GM18951 (cell line): ENCODE data around the gene RXFP3.

Source experiments
- POLR2A ChIP-seq: IDR thresholded peaks from 4 replicates; pipeline ENCODE4 v1.6.1; 2011; ENCODE audit warnings: mild to moderate bottlenecking; ENCODE audit not compliant: insufficient read length, insufficient read depth; ENCODE audit errors: extremely low read depth
- in situ Hi-C: fragments of 300-500 bp; cut with MboI; formaldehyde crosslinking; loops from one replicate; pipeline ENCODE4 v1.12.0; 2022; ENCODE audit warnings: low sequenced_read_pairs, mixed read lengths, inconsistent platforms; ENCODE audit not compliant: unreplicated experiment

RXFP3 gene

DNA sequence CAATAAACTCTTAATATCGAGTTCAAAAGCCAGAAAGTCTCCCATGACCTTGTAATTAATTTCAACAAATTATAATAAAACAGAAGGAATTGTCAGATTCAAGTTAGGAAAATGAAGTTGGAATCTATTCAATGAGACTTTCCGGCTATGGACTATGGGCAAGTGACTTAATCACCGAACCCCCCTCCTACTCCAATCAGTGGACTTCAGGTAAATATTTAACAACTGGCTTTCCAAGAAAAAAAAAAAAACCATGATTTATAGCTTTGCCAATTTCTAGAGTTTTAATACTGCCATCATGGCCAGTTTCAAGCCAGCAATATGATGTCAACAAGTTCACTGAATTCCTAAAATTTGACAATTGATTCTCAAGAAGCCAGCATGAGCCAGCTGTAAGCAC is 43.8 kb downstream of the RXFP3 start:
- in situ Hi-C loops: no loop called here
- no peak for TF ChIP-seq POLR2A

DNA sequence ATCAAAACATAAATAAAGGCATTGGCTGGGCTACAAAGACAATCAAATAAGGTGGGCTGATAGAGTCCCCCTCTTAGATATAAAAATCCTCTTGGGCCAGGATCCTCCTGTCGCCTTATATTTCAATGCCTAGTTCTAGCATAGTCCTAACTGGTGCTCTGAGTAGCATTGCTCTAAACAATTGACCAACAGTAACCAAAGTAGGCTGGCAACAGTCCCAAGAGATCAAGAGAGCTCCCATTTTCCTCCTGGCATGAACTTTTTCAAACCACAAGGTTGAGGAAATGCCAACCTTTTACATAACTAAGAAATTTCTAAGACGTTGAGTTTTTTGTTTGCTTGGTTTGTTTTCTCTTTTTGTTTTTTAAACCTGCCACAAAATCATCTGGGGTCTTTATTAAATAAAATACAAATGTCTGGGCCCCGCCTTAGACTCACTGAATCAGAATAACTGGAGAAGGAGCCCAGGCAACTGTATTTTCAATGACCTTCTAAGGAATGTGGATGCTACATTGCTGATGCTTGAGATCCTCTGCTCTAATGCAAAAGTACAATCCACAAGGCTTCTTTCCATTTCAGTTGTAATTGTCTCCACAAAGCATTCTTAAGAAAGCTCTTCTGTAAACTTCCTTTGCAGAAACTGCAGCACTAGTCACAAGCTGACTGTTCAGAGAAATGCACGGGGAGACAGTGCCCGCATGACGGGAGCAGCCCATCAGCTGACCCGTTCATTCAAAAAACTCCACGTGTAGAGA is 45.4 kb downstream of the RXFP3 start:
- TF ChIP-seq POLR2A: no peak
- in situ Hi-C loops: no loop called here

DNA sequence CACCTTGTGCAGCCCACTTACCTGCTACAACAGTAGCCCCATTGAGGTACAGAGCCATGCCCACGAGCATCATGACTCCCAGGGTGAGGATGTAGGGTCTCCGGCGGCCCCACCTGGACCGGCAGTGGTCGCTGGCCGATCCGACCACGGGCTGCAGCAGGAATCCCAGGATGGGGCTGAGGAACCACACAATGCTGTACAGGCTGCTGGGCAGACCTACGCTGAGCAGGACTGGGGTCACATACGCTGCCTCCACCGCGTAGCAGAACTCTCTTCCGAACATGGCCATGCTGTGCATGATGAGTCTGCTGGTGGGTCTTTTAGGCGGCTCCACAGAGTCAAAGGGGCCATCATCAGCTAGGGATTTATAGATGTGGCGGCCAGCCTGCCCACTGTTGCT is 48.0 kb downstream of the RXFP3 start:
- TF ChIP-seq POLR2A: no peak
- in situ Hi-C loops: no loop called here

DNA sequence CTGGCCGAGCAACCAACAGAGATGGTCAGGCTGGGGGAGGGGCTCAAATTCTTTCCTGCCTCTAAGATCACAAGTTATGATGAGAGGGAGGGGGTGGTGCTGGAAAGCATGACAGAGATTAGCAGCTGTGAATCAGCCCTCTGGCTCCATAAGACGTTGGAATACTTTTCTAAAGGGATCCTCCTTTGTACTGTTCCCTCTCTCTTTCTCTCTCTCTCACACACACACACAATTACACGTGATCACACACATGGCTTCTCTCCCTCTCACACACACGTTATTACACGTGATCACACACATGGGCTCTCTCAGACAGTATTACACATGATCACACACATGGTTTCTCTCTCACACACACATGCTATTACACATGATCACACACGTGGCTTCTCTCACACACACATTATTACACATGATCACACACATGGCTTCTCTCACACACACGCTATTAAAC is 48.5 kb downstream of the RXFP3 start, which contains the start of gene SLC45A2:
SLC45A2 (minus strand) TSS at position 23 of the 454 bp plus-strand sequence. CDS start 110 bp downstream, outside the sequence.
- in situ Hi-C loops: no loop called here
- TF ChIP-seq POLR2A: no peak

DNA sequence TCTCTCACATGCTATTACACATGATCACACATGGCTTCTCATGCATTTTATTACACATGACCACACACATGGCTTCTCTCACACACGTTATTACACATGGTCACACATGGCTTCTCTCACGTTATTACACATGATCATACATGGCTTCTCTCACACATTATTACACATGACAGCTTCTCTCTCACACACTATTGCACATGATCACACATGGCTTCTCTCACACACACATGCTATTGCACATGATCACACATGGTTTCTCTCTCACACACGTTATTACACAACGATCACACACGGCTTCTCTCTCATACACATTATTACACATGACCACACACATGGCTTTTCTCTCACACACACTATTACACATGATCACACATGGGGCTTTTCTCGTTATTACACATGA is 49.3 kb downstream of the RXFP3 start:
- in situ Hi-C loops: no loop called here
- no peak for TF ChIP-seq POLR2A
